Left colon (tissue), 2 donors: ENCODE data around the gene GPR153. TPM values are rescaled to one million over a fixed set of nuclear protein-coding genes. Genes with fewer than 3 reads are reported as not detected.
"Not testable (repeated sequence)": the region's sequence is repeated elsewhere in the genome, so short reads cannot be mapped to it uniquely, and the experiment has no call there.

ENCODE experiments used
- ATAC-seq: fragments of 200-7000 bp; cut with Tn5 transposase; one replicate; pipeline ENCODE4 v1.9.1; 2020; ENCODE audit warnings: mild to moderate bottlenecking, moderate library complexity
- DNase-seq, 2 donors: peaks; one replicate each; pipeline ENCODE4 v3.0.0-alpha.2; 2020
- intact Hi-C, 2 donors: fragments of 100-400 bp; cut with DNase I in 1 of 2; cut with micrococcal nuclease in 1 of 2; formaldehyde crosslinking; loops; one replicate each; pipeline versions ENCODE4 v1.11.2 to v1.14.0; 2022; cut with DNase I, micrococcal nuclease
- total RNA-seq, 2 donors: library from RNA; stranded (reverse); fragmentation: NEBNext Ultra II Directional; extraction: Animal tissue kit (Norgen Biotek cat#: 25700); gene quantifications; one replicate each; pipeline ENCODE4 v1.2.1, GENCODE V29; 2021
- donor health status: DM: no; HTN: no; CAD: no.
- donor health status: DM: yes; HTN: yes; CAD: no.

Gene GPR153
- total RNA-seq, 2 donors from 2014 or later: 27.0 to 60.6 TPM

DNA sequence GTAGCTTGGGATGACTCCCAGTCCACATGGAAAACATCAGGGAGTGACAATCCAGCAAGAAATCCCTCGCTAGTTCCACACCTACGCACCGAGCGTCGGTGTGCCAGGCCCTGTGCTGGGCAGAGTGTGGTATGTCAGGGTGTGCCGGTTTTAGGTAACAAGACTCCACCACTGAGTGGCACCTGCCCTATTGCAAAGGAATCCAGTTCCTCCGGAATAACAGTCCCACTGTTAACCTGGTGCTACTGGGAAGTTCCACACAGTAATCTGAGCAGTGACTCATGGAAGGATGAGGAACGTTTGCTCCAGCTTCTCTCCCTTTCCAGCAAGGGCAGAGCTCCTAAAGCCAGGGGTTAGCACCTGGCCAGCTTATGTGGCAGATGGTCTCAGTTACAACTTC is 40.7 kb downstream of the GPR153 start:
- intact Hi-C loops: no loop called here
- ATAC-seq: no peak
- no peak for DNase-seq

DNA sequence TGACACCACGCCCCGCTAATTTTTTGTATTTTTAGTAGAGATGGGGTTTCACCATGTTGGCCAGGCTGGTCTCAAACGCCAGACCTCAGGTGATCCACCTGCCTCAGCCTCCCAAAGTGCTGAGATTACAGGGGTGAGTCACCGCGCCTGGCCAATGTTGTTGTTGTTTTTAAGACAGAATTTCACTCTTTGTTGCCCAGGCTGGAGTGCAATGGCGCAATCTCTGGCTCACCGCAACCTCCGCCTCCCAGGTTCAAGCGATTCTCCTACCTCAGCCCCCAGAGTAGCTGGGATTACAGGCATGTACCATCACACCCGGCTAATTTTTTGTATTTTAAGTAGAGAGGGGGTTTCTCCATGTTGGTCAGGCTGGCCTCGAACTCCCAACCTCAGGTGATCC is 41.3 kb downstream of the GPR153 start:
- DNase-seq, ATAC-seq, intact Hi-C loops: not testable (repeated sequence)

DNA sequence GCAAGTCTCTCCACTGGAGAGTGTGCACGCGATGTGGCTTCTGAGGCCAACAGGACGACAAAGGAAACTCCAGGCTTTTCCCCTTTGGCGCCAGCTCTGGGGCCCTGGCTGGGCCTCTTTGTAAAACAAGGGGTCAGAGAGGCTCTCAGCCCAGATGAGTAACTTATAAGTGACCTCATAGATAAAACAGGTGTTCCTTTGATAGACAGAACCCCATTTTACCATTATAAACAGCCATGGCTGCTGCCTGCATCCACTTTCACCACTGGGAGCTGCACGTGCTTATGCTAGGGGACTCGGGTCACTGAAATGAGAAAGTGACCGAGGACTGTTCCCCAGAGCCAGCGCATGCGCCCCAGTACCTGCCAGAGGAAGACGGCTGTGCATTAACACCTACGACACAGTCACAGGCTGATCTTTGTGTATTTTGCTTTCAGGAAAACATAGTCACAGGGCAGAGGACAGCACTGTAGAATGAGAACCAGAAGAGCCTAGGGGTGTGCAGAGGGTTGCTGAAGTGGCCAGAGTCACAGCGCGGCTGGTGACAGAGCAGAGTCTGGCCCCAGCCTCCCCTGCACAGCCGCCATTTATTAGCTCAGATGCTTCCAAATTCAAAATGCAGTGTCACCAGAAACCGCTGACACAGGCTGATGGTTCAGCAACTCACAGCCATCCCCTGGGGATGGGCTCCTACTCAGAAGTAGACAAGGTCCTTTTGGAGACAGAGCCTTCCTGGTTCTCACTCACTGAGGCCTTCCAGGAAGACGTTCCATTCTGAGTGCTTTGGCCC is 42.3 kb downstream of the GPR153 start:
- DNase-seq (no peak), ATAC-seq (no peak)
- intact Hi-C loops: no loop called here

DNA sequence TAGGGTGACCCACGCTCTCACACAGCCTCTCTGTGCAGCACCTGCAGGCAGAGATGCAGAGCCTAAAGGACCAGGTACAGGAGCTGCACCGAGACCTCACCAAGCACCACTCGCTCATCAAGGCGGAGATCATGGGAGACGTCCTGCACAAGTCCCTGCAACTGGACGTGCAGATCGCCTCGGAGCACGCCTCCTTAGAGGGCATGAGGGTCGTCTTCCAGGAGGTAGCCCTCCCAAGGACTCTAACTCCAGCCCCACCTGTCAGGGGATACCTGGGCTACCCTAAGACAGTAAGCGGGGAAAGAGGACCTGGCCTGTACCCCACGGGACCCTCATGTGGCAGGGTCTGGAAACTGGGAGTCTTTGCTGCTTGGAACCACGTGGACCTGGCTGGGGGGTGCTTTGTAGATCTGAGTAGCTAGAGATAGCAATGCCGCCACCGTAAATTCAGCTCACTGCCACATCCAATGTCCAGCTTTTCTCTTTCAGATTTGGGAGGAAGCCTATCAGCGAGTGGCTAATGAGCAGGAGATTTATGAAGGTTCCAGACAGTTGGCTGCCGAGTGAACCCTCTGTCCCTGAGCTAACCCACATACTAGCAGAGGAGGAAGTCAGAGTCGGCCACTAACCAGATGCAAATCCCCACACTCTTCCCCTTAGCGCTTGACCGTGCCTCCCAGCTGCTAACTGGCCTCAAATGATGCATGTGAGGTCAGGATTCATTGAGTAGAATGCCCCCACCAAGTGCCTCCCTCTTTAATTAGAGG is 48.5 kb downstream of the GPR153 start:
- intact Hi-C loops: no loop called here
- no peak for DNase-seq
- no peak for ATAC-seq

DNA sequence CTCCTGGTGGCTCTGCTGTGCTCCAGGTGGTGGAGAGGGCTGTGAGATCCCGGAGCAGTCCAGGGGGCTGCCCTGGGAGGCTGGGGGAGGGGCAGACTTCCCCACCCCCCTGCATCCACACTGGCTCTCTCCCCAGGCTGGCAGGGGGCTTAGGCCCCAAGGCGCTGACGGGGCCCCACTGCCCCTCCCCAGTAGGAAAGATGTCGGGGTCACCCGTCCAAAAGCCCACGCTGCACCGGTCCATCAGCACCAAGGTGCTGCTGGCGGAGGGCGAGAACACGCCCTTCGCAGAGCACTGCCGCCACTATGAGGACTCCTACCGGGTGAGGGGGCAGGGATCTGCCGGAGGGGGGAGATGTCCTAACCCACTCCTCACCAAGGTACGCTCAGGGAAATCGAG is 49.2 kb downstream of the GPR153 start:
- intact Hi-C loops: no loop called here
- no peak for DNase-seq
- no peak for ATAC-seq

DNA sequence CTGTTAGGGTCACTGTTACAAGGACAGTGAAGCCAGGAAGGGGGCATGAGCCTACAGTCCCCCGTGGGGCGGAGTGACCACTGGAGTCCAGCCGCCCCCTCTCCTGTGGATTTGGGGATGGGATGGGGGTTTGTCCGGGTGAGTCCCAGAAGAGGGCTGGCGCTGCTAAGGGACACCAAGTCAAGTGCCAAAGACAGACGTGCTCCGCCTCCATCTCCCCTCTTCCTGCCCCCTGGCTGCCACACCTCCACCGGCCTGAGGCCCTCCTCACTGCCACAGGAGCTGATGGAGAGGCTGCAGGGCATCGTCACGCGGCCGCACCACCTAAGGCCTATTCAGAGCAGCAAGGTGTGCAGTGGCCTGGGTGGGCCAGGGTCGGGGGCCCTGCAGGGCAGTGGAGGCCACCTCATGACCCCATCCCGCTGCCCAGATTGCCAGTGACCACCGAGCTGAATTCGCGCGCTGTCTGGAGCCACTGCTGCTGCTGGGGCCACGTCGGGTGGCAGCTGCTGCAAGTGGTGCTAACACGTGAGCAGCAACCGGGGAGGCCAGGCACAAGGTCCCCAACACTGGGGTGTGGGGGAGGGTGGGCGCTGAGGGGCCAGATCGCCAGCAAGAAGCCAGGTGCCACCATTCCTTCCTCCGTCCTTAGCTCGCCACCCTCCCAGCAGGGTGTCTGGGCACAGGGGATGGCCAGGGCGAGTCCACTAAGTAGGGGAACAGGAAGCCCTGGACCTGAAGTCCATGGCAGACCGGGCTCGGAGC is 50.1 kb downstream of the GPR153 start:
- intact Hi-C loops: no loop called here
- ATAC-seq: no peak
- DNase-seq: no peak

DNA sequence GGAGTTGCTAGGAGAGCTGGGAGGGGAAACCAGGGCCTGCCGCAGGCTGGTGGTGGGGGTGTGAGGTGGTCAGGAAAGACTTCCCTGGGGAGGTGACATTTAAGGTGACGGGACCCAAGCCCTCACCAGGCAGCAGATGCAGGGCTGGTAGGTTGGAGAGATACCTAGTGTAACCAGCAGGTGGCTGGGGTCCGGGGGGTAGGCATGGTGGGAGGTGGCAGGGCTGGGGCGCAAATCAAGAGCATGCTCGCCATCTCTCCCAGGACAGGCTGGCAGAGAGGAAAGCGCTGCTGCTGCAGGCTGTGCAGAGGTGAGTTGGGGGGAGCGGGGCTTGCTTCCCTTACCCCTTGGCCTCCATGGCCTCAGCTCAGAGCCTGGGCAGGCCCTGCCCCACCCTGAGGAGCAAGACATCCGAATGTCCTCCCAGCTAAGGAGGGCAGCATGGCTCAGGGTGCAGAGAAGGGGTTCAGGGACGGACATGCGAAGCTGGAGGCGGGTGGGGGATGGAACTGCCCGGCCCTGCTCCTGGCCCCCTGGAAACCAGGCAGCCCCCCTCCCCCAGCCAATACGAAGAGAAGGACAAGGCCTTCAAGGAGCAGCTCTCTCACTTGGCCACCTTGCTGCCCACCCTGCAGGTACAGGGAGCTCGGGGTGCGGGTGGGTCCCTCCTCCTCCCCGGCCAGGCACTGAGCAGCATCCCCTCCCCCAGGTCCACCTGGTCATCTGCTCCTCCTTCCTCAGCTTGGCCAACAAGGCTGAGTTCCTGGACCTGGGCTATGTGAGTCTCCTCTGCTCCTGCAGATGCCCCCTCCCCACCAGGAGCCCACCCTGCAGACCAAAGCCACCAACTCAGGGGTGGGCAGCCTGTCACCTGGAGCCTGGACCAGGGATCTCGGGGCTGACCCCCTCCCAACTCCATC is 51.0 kb downstream of the GPR153 start:
- no peak for ATAC-seq
- intact Hi-C loops: no loop called here
- DNase-seq: no peak

DNA sequence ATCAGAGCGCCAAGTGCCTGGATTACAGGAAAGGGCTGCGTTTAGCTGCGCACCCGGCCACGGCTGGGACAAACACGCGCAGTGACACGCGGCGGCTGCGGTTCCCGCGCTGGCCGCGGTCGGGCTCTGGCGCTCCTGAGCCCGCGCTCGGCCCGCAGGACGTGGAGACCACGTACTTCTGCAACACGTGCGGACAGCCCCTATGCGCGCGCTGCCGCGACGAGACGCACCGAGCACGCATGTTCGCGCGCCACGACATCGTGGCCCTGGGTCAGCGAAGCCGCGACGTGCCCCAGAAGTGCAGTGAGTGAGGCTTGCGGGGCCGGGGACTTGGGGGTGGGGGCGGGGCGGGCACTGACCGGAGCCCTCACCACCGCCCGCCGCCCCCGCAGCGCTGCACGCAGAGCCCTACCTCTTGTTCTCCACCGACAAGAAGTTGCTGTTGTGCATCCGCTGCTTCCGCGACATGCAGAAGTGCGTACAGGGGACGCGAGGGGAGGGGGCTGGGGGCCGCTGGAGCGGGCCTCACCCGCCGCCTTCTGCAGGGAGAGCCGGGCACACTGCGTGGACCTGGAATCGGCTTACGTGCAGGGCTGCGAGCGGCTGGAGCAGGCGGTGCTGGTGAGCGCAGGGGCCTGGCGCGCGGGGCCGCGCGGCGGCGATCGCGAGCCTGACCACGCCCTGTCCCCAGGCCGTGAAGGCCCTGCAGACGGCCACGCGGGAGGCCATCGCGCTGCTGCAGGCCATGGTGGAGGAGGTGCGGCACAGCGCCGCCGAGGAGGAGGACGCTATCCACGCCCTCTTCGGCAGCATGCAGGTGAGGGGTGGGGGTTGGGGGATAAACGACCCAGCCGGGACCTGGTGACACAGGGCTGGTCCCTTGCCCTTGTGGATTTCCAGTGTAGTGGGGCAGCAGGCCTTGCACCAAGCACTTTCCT is 51.9 kb downstream of the GPR153 start:
- DNase-seq (peak; percentile 41 to 53), ATAC-seq (peak; percentile 60)
- intact Hi-C loops: no loop called here

DNA sequence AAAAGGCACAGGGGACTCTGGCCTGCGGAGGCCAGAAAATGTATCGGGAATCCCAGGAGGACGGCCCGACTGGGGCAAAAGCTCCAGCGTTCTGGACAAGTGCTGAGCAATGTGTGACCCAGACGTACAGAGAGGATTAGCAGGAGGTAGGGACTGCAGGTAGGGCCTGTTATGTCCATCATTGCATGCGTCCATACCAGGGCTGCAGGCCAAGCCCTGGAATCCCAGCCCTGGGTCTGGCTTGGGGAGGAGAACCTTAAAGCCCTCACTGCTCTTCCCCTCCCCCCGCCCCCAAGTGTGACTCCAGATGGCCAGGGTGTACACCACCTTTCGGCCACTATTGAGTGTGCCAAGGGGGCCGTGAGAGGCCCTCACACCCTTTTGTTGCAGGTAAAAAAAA is 53.0 kb downstream of the GPR153 start:
- intact Hi-C loops: no loop called here
- ATAC-seq (no peak), DNase-seq (no peak)

DNA sequence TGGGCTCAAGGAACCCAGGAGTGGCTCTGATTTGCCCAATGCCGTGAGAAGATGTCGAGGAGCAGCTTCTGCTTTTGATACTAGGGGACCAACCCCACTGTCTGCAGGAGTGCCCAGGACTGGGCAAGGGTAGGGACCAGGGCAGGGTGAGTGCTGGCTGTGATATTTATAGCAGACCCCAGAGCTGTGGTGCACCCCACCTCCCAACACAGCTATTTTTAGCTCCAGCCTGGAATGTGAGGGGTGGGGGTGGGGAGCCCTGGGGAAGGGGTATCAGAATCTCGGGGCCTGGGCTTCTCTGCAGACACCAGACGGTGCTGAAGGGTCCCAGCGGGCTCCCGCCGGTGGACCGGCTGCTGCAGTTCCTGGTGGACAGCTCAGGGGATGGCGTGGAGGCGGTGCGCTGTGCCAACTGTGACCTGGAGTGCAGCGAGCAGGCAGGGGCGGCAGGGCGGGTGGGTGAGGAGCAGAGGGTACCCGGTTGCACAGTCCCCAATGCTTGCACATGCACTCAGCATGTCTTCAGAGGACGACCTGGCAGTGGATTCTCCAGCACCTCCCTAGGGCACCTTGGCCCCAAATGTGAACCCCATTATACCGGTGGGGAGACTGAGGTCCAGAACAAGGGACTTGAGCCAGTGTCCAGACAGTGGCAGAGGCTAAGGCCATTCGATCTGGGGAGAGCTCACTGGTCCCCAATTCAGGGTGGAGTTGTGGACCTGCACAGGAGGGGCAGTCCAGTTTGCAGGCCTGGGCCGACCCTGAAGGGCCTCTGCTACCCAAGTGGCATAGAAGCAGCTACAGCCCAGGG is 53.6 kb downstream of the GPR153 start:
- intact Hi-C loops: no loop called here
- ATAC-seq (no peak), DNase-seq (no peak)

DNA sequence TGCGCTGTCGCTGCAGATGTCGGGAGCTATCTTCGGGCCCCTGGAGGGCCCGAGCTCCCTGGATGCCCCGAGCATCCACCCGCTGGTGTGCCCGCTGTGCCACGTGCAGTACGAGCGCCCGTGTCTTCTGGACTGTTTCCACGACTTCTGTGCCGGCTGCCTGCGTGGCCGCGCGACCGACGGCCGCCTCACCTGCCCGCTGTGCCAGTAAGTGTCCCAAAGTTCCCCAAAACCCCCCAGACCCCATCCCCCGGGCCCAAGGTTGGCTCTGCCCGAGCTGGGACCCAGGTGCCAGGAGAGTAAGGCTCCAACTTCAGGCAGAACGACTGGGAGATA is 54.4 kb downstream of the GPR153 start:
- DNase-seq (no peak), ATAC-seq (no peak)
- intact Hi-C loops: no loop called here

DNA sequence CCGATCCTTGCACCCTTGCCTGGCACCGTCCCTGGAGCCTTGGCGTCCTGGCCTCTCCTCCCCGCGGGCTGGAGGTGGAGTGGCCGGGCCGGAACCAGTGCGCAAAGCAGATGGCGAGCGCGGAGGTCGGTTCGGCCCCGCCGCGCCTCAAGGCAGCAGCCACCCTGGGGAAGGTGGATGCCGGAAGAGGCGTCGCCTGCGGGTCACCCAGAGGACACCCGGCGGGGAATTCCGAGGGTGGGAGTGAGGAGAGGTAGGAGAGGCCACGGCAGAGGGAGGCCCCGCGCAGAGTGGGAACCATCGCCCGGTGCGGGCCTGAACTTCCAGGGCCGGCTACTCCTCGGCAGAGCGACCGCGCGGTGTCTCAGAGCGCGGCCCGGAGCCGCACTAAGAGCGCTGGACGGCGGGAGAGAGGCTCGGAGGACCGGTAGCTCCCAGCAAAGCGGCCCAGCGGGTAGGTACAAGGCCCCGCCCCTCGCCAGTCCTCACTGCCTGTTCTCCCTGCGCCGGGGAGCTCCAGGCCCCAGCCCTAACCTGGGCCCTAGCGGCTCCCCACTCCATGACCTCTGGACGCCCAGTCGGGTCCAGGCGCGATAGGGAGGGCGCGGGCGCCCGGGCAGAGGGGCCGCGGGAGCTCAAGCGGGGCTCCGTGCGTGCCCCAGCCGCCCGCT is 54.9 kb downstream of the GPR153 start, which contains the start of gene RNF207:
TSS of gene RNF207 (plus strand) at position 271 of the 671 bp plus-strand sequence. CDS start 417 bp downstream, outside the sequence.
- intact Hi-C loops: no loop called here
- peak; percentile 81 for ATAC-seq
- DNase-seq: peak; percentile 81

DNA sequence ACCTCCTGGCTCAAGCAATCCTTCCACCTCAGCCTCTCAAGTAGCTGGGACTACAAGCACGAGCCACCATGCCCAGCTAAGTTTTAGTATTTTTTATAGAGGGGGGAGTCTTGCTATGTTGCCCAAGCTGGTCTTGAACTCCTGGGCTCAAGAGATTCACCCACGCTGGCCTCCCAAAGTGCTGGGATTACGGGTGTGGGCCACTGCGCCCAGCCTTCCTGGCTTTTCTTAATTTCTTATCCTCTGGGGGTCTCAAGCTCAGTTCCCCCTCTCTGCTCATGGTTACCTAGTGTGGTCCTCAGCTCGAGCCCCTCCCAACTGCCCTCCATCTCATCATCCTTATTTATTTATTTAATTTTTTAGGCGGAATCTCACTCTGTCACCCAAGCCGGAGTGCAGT is 58.6 kb downstream of the GPR153 start:
- DNase-seq (no peak), ATAC-seq (no peak)
- intact Hi-C loops: no loop called here

DNA sequence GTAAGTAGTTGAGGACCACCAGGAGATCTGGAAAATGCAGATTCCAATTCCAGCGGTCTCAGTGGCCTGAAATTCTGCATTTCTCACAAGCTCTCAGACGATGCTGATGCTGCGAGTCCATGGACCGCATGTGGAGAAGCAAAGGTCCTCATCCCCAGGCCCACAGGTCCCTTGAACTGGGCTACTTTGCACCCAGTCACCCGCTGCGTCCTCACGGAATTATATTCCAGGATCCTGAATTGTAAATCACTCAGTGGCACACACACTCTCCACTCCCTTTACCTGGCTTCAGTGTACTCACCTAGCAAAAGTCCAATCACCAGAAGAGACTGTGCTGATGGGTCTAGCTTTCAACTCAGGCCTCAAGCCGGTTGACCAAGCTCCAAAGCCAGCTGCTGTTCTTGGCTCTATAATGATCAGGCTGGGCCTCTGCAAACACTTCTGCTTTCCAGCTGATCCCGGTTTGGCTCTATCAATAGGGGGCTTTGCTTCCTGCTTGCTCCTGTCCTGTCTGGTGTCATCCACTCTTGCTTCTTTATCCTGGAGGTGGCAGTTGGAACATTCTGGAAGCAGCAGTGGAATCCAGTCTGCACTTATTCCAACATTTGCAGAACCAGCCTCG is 60.6 kb downstream of the GPR153 start:
- ATAC-seq: no peak
- intact Hi-C loops: no loop called here
- no peak for DNase-seq

DNA sequence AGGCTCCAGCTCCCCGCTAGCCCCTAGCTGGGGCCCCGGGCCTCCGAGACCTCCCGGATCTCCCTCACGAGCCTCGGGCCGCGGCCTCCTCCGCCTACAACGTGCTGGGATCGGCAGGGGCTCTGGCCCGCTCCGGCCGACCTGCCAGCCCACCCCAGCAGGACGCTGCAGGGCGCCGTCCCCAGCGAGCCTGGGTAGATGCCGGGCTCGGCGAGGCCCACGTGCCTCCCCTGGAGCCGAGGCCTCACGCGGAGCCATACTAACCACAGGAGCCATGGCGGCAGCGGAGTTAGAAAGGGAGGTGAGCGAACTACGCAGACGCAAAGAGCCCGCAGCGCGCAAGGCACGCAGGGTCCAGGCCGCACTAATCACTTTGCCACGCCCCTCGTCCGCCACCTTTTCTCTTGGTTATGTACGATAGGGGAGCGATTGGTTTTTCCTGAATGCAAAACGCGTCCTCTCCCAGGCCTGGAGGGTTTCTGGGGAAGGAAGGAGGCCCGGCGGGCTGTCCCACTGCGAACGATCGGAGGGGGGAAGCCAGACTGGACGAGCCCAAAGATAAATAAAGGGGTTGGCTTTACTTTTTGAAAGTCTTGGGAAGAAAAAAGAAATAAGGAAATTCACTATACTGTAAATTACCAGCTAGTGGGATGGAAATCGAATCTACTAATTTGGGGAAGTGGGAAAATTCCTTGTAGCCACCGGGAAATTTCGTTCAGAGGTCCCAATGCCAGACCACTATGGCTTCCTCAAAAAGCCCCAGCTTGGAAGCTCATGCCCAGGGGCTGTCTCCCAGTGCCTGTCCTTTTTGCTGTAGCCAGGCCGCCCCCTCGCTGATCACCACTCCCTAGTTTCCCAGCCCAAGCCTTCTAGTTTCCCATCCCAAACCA is 61.4 kb downstream of the GPR153 start, which contains the start of gene RPL22:
TSS of gene RPL22 (minus strand) at position 298 of the 890 bp plus-strand sequence. CDS start at position 276, 22 bp downstream.
- DNase-seq: peak; percentile 99
- intact Hi-C loops: no loop called here
- ATAC-seq: peak; percentile 98
